ENCODE data around the gene WFDC8.
"Not testable (repeated sequence)": the region's sequence is repeated elsewhere in the genome, so short reads cannot be mapped to it uniquely, and the experiment has no call there.

Gene WFDC8

GRCh38 chr20:45579184-45579583 lies at the start of gene WFDC8:
Gene WFDC8, minus strand, starts transcription at chr20:45579284. Its CDS starts 37 bp downstream, at chr20:45579247.
- no peak for DNase-seq

GRCh38 chr20:45626540-45626939 lies 47.5 kb upstream of the WFDC8 start:
- DNase-seq: no peak

GRCh38 chr20:45621593-45621992 lies 42.5 kb upstream of the WFDC8 start:
- no peak for DNase-seq

- DNase-seq: no peak
Observed at GRCh38 chr20:45617591-45617990, 38.5 kb upstream of the WFDC8 start.

- DNase-seq: no peak
Observed at GRCh38 chr20:45612314-45612713, 33.2 kb upstream of the WFDC8 start.

- DNase-seq: no peak
Observed at GRCh38 chr20:45611054-45611453, 32.0 kb upstream of the WFDC8 start.

GRCh38 chr20:45607810-45608209 lies 28.7 kb upstream of the WFDC8 start:
- no peak for DNase-seq

GRCh38 chr20:45595235-45595634 lies 16.2 kb upstream of the WFDC8 start:
- no peak for DNase-seq

GRCh38 chr20:45593498-45593897 lies 14.4 kb upstream of the WFDC8 start:
- no peak for DNase-seq

GRCh38 chr20:45592574-45593189 lies 13.6 kb upstream of the WFDC8 start:
- DNase-seq: peak; percentile 57

GRCh38 chr20:45589725-45590124 lies 10.6 kb upstream of the WFDC8 start:
- no peak for DNase-seq

- DNase-seq: no peak
Observed at GRCh38 chr20:45588800-45589199, 9.7 kb upstream of the WFDC8 start.

- not testable (repeated sequence) for DNase-seq
Observed at GRCh38 chr20:45585986-45586385, 6.9 kb upstream of the WFDC8 start.

- not testable (repeated sequence) for DNase-seq
Observed at GRCh38 chr20:45584294-45584693, 5.2 kb upstream of the WFDC8 start.

GRCh38 chr20:45583502-45583901 lies 4.4 kb upstream of the WFDC8 start:
- no peak for DNase-seq

- DNase-seq: no peak
Observed at GRCh38 chr20:45581702-45582101, 2.6 kb upstream of the WFDC8 start.

- DNase-seq: no peak
Observed at GRCh38 chr20:45578231-45578630, 853 bp downstream of the WFDC8 start.

- no peak for DNase-seq
Observed at GRCh38 chr20:45576995-45577394, 2.1 kb downstream of the WFDC8 start.

- DNase-seq: no peak
Observed at GRCh38 chr20:45575931-45576330, 3.2 kb downstream of the WFDC8 start.

GRCh38 chr20:45569650-45570049 lies 9.4 kb downstream of the WFDC8 start:
- not testable (repeated sequence) for DNase-seq

GRCh38 chr20:45564760-45565276 lies 14.3 kb downstream of the WFDC8 start:
- DNase-seq: no peak

GRCh38 chr20:45555198-45555597 lies 23.9 kb downstream of the WFDC8 start:
- DNase-seq: no peak

GRCh38 chr20:45552456-45552855 lies 26.6 kb downstream of the WFDC8 start:
- DNase-seq: peak; percentile 4

- no peak for DNase-seq
Observed at GRCh38 chr20:45550765-45551164, 28.3 kb downstream of the WFDC8 start.

- DNase-seq: no peak
Observed at GRCh38 chr20:45548410-45548809, 30.7 kb downstream of the WFDC8 start.
